ENCODE measurements around the gene SPATA6. TPM values are rescaled to one million over a fixed set of nuclear protein-coding genes. Genes with fewer than 3 reads are reported as not detected.

Gene SPATA6
- total and polyA plus RNA-seq, 2 donors (not counting 3 experiments of a cell fraction or from before 2014, with no cell fraction given): 0.79 to 4.9 TPM

GRCh38 chr1:48333316-48333715 is 138.7 kb downstream of the SPATA6 start:
- dilution Hi-C loops (cut with MboI; ENCODE audit: extremely low pct_ligation_motif_present, low sequenced_read_pairs): no loop called here
- Histone ChIP-seq H3K9me3 (replicated peaks; ENCODE audit: control insufficient read depth, insufficient read depth, low read length) (no peaks in the 10 kb centered on the region), H4K20me1 (replicated peaks; ENCODE audit: control insufficient read depth, extremely low read depth, insufficient read depth, low read length) (no peaks in the 10 kb centered on the region), H3K27ac (ENCODE audit: insufficient read depth, low read depth, low read length) (no peak overlapping the region), H3K4me3 (replicated peaks in 1 of 3; ENCODE audit: insufficient read depth in 1 of 3, low read depth in 1 of 3, low read length in 3 of 3) (no peak overlapping the region), H3K4me1 (ENCODE audit: control insufficient read depth, extremely low read depth, insufficient read depth, low read length) (no peaks in the 10 kb centered on the region), H2AFZ (ENCODE audit: low read depth, low read length) (no peak overlapping the region), H3K4me2 (ENCODE audit: insufficient read depth, low read length) (no peak overlapping the region), H3K9ac (replicated peaks; ENCODE audit: extremely low read depth, insufficient read depth, low read length) (no peak overlapping the region), H3K36me3 (ENCODE audit: control insufficient read depth in 2 of 2, extremely low read depth in 1 of 2, insufficient read depth in 2 of 2, low read length in 2 of 2) (no peaks in the 10 kb centered on the region), H3K9me1 (replicated peaks; ENCODE audit: control insufficient read depth, extremely low read depth, insufficient read depth, low read length) (no peaks in the 10 kb centered on the region), H3K79me2 (ENCODE audit: control insufficient read depth, insufficient read depth, low read length) (no peaks in the 10 kb centered on the region), H3K27me3 (ENCODE audit: control insufficient read depth in 2 of 2, insufficient read depth in 2 of 2, low read length in 2 of 2) (no peaks in the 10 kb centered on the region)
- no TSS peak for BruUV-seq (replicated peaks)
- CTCF ChIA-PET: interaction anchor here (1.2 kb wide), 1 partner anchor 25 kb away, joined by 3 read pairs; no protein-coding TSS in a partner anchor
- FAIRE-seq (no peak), DNase-seq (ENCODE audit: low read depth, low spot score) (no peak)
- POLR2A ChIA-PET: no interaction called here
- TF ChIP-seq MAX (IDR thresholded peaks at IDR 0.05; ENCODE audit: insufficient read depth, insufficient read length) (no peak), FOS (IDR thresholded peaks at IDR 0.05; ENCODE audit: borderline replicate concordance, insufficient read depth, low read length) (no peak), MYC (IDR thresholded peaks at IDR 0.05; ENCODE audit: low read depth, low read length) (no peak), EZH2 (IDR thresholded peaks at IDR 0.05; ENCODE audit: borderline replicate concordance, low read depth, low read length, severe bottlenecking) (no peak), GATA2 (IDR thresholded peaks at IDR 0.05; ENCODE audit: insufficient read depth, insufficient read length, low read depth, low read length) (no peak), POLR2A (IDR thresholded peaks at IDR 0.05; ENCODE audit: low read depth, low read length) (no peak), CTCF (IDR thresholded peaks at IDR 0.05; ENCODE audit: extremely low read depth in 1 of 2, insufficient read depth in 1 of 2, low read depth in 1 of 2, low read length in 2 of 2) (no peak), JUN (IDR thresholded peaks at IDR 0.05; ENCODE audit: borderline replicate concordance, insufficient read depth, insufficient read length, low read depth) (no peak), POLR2AphosphoS5 (IDR thresholded peaks at IDR 0.05; ENCODE audit: insufficient read depth, low read depth, low read length) (no peak)
- intact Hi-C loops (cut with micrococcal nuclease): no loop called here
